ENCODE data around the gene CTBP2.

CTBP2 gene

DNA sequence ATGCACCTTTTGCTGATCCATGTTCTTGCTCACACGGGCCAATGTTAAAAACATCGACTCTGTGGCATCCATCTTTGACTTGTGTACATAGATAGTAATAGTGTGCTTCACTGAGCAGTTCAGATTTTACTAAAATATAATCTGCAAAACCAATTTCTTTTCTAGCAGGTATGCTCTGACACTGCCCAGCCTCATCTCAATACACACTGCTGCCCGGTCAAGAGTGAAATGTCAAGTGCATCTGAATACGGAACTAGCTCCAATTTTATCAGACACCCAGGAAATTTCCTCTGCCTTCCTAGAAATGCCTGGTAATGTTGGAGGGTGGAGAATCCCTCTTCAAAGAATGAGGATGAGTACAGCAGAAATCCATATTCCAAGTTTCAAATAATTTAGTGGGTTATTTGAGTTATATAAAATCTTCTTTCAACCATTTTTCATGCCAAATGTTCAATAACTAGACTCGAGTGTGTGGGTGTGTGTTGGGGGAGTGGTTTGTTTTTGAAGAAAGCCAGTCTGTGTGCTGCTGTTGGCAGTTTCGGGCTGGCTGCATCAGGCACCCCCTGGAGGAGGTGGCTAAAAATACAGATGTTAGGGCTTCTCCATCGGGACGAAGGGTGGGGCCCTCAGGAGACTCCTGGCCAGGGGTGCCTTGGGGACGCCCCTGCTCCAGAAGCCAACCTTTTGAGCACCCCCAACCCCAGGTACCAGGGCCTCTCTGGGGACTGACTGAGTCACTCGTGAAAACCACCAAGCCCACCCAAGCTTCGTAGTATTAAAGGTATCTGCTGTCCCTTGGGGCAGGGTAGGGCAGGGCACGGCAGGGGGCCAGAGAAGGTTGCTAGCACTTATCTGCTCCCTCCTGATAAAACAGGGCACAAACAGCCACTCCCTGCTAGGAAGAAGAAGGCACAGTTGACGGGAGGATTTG lies 15.4 kb downstream of the CTBP2 start:
- no peak for DNase-seq (ENCODE audit: low read depth)

DNA sequence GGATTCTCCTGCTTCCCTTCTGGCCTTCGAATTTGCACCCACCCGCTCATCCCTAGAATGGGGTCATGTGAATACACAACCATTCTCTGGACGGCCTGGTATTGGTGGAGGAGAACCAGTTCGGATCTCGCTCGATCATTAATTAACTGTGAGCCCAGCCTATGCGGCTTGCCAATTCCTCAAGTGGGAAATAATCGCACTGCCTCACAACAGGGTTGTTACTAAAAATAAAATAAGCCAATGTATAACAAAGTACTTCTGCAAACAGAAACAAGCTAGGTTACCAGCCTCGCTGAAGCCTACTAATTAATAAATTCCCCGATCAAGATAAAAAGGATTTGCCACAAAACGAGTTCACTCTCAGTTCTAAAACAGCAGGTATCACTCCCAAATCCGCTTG lies 16.2 kb downstream of the CTBP2 start:
- no peak for DNase-seq (ENCODE audit: low read depth)

DNA sequence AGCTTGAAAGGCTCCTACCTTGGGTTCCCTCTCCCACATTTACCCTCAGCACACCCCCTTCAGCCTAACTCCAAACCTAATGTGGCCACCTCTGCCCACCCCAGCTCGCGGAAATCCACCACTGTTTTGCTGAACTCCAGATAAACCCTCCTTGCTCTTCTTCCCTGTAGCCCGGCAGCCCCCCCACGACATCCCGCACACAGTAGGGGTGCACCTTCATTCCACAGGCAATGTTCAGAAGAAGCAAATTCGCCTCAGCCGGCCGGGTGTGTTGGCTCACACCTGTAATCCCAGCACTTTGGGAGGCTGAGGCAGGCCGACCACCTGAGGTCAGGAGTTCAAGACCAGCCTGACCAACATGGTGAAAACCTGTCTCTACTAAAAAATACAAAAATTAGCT lies 17.4 kb downstream of the CTBP2 start:
- no peak for DNase-seq (ENCODE audit: low read depth)

DNA sequence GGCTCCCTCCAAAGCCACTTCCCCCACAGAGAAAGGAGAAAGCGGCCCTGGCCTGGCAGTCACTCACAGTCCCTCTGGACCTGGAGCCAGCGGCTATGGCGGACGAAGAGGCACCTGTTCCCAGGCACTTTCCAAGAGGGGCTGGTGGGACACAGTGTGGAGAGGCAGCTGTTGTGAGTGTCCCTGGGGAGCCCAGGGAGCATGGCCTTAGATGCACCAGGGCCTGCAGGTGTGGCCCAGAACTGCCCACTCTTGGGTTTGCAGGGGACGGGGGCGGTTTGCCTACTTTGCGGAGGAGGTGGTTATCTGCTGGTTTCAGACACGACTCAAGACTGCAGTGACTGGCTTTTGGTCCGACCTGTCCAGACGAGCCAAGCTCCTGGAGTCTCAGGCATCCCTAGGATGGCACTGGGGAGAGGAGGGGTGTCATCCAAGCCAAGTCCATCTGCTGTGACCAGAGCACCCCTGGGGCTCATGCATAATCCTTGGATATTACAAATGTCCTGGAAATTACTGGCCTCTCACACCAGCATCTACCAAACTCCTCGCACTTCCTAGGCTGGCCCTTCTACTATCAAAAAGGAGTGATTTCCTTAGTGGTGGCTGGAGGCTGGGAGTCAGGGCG lies 18.4 kb downstream of the CTBP2 start:
- DNase-seq (ENCODE audit: low read depth): no peak

DNA sequence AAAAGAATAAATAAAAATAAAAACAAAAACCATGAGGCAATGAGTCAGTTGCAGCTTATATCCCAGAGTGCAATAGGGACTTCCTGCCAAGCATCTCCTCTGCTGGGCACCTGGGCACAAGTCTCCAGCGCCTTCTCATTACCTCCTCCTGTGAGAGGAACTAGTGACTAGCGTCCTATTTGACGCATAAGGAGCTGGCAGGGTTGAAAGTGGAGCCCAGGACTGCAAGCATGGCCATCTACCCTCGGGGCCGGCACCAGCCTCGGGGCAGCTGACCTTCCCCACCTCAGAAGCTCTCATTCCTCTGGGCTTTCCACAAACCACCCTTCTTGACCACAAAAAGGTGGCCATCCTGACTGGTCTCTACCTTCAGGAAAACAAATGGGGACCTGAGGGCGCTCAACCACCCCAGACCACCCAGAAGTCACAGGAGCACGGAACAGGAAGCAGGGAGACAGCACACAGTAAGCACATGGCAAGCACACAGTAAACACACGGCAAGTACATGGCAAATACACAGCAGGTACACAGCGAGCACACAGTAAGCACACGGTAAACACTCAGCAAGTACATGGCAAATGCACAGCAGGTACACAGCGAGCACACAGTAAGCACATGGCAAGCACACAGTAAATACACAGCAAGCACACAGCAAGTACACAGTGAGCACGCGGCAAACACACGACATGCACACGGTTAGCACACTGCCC lies 19.1 kb downstream of the CTBP2 start:
- DNase-seq (ENCODE audit: low read depth): no peak

DNA sequence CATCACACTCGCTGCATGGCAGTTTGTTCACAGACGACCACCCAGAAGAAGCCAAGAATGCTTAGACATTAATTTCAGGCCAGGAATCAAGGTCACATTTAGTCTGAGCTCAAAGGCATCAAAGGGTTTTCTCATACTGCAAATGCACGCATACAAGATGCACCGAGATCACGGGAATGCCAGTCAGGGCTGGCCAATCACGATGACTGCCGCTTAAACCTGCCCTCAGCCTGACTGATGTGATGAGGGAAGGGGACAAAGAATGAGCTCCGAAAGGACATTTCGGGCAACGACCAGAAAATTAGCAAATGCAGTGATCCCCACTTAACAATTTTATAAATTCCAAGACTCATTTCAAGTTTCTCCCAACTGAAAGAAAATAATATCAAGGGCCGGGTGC lies 20.2 kb downstream of the CTBP2 start:
- no peak for DNase-seq (ENCODE audit: low read depth)

DNA sequence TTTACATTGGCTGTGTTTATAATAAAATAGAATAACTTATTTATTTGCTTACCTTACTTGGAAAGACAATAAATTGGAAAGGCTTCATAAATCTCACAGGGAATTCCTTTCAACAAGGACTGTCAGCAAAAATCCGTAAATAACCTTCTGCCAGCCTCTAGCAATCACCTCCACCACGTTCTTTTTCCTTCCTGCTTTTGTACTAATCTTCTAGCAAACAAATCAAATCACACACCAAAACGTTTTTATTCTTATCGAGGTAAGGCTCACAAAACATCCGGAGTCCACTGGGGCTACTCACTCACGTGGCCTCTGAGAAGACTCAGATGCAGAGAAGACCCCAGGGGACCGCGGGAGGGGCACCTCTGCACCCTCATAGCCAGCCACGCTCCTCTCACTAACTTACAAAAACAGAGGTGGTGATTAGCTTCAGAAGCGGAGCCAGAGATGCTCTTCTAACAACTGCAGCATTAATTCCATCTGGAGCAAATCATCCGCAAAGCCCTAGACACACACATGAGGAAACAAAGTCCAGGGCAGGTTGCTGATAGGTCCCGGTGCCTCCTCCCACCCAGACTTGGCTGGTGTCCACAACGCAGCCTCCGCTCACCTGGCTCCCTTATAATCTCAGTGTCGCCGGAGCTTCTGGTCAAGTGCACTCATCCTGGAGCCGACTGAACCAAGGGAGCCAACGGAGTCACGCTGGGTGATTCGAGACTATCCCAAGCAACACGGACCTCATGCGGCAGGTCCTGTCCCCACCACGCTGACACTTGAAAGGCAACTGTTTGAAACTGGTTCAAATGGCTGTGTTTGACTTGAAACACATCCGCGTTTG lies 22.5 kb downstream of the CTBP2 start:
- no peak for DNase-seq (ENCODE audit: low read depth)

DNA sequence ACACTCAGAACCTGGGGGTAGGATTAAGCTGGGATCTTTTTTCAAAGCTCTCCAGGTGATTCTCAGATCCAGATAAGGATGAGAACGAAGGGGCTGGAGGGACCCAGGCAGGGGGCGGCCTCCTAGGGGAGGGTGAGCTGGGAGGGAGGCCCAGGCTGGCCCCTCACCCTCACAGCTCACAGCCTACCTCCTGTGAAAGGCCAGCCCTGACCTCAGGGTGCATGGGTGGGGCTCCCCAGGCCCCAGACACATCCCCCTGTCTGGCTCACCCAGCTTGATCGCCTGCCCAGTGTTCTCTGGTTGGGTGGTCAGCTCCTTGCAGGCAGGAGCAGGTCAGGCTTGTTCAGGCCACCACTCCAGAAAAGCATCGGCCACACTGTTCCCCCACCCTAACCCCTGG lies 24.3 kb downstream of the CTBP2 start:
- DNase-seq (ENCODE audit: low read depth): no peak

DNA sequence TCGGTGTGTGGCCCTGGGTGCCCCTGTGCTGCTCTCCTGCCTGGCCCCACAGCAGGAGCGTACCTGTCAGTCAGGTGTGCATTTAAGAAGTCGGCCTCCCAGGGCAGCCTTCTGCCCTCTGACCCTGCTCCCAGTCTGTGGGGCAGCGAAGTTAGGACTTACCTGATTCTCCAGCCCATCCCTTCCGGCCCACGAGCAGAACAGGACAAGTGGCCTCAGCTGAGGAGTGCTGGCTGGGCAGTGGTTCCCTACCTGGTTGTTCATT lies 24.7 kb downstream of the CTBP2 start:
- DNase-seq (ENCODE audit: low read depth): no peak

DNA sequence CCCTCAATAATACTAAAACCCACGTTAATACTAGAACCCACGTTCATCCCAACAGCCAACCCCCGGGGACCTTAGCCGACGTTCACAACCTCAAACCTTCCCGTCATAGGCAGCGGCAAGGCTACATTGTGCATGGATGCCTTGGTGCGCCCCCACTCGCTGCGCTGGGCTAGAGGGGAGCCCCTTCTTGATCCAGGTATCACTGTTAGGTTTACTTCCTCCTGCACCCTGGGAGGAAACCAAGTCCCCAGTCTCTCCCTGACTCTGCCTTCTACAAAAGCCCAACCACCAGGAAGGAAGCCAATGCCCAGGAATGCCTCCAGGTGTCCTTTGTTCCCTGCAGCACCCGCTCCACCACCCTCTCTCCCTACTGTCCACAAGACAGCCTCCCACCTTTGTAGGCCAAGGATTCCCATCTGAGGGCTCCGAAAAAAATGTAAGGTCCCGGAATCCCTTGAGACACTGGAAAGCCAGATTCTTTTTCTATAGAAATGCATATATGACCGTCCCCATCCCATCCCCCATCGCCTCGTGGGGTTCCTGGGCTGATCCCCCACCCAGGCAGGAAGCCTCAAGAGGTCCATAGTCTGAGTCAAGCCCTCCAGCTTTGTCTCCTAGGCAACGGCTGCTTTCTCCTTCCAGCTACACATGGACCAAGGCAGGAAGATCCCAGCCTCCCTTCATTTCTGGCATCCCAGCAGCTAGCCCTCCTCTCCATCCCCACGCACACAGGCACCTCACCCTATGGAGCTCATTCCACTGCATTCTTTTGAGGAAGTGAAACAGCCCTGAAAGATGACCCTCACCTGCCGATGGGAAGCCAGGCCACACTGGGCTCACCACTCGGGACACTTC lies 25.2 kb downstream of the CTBP2 start:
- DNase-seq (ENCODE audit: low read depth): no peak

DNA sequence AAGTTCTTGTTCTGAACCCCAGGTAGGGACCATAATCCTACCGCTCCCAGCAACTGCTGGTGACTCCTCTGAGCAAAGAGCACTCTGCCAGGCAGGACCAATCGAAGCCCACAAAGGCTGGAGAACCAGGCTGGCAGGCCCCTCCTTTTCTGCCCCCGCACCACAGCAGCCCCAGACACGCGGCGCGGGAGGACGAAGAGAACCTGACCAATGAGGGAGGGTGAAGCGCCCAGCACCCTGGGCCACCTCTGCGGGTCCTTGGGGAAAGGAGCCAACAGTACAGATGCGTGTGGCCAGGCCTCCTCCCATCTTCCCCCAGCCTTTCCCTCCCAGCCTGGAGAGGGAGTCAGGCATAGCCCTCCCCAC lies 25.9 kb downstream of the CTBP2 start:
- DNase-seq (ENCODE audit: low read depth): no peak

DNA sequence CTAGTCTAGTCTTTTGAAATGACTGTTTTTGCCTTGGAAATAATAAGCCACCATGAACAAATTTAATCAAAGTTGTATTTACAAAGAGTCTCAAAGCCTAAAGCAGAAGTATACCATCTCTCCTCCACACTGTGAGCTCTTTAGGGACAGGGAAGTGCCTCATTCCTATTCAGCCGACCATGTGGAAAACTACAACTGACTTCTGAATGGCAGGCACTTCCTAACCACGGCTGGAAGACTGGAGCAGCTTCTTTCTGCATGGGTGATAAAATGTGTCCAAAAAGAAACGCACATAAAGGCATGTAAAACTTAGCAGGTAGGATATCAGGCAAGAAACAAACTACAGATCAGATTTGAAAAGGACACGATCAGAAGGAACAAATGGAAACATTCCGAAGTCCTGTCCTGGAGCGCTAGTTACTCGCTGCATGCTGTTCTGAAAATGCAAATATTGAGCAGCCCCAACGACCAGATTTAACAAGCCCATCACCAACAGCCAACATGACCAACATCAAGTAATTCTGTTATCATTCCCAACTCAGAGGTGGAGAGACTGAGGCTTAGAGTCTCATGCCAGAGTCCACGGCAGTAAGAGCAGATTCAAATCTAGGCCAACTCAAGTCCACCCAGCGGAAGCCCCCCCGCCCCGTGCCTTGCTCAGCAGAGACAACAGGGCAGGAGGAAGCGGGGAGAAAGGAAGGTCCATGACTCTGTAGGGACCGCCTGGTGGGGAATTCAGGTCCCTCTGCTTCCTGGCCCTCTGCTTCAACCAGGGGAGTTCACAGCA lies 26.5 kb downstream of the CTBP2 start:
- DNase-seq (ENCODE audit: low read depth): no peak

DNA sequence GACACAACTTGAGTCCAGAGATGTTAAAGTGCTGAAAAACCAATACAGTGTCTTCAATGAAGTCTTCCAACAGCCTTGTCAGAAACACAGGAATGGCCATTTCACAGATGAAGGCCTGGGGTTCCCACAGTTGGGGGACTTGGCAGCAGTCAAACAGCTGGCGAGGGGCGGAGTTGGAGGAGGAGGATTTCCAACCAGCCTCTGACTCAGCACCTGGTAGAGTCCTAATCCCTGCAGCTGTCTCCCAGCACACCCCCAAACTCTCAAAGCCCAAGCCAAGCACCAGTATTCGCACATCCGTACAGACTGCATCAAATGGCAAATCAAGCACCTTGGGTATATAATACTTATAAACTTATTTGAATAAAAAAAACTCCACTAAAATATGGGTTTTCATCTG lies 28.0 kb downstream of the CTBP2 start:
- DNase-seq (ENCODE audit: low read depth): no peak

DNA sequence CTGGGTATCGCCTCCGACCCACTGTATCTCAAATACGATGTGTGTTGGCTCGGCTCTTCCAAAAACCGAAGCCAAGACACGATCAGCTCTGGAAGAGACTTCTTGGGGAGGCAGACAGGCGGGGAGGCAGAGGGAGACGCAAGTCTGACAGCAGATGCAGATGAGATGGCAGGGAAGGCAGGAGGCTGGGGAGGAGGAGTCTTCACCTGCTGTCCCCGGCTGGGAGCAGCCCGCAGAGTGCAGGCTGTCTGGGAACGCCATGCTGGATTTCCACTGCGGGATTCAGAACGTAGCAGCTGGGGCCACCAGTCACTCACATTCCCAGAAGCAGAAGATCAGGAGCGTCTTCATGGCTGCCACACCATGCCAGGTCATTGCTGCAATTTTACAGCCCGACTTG lies 29.4 kb downstream of the CTBP2 start:
- no peak for DNase-seq (ENCODE audit: low read depth)

DNA sequence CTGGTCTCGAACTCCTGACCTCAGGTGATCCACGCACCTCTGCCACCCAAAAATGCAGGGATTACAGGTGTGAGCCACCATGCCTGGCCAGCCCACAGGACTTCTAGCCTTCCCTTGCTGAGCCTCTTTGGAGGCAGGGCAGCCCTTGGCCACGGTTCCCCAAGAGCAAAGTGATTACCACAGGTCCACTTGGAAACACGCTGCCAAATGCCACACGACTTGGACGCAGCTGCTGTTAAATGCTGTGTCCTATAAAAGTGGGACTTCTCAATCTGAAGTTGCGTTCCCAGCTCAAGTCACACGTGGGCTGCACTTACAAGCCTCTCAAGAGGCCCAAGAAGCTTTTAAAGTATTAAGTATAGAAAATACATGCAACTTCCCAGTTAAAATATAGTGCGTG lies 30.1 kb downstream of the CTBP2 start:
- no peak for DNase-seq (ENCODE audit: low read depth)

DNA sequence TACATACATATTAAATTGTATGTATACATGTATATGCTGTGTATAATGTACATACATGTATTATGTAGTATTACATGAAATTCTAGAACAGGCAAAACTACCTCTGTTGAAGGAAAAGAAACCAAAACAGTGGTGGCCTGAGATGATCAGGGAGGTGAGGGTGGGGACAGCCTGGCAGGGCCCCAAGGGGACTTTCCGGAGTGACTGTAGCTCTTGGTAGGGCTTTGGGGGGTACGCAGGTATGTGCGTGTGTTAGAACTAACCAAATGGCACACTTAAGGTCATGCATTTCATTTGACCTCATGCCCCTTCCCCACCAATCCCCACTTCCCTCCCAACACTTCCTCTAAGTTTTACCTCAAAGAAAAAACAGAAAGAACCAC lies 31.3 kb downstream of the CTBP2 start:
- no peak for DNase-seq (ENCODE audit: low read depth)

DNA sequence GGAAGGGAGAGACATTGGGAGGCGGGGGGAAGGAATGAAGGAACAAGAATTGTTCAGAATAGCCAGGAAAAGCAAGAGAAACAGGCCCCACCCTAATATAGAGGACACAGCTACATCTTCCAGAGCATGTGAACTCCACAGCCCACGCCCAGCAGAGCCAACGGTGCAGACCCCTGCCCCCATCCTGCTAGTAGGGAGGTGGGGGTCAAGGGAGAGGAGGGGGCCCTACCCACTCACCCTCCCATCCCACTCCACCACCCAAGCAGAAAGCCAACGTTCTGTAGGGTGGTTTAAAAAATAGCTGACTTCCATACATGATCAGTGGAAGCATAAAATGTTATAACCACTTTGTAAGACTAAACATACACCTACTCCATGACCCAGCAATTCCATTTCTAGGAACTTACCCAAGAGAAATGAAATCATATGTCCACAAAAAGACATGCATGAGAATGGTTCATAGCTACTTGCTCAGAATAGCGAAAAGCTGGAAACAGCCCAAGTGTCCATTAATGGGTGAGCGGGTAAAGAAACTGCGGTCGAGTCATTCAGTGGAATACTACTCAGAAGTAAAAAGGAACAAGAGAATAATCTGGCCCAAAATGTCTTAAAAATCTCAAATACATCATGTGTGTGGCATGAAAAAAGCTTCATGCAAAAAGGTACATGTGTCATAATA lies 31.8 kb downstream of the CTBP2 start:
- DNase-seq (ENCODE audit: low read depth): no peak

DNA sequence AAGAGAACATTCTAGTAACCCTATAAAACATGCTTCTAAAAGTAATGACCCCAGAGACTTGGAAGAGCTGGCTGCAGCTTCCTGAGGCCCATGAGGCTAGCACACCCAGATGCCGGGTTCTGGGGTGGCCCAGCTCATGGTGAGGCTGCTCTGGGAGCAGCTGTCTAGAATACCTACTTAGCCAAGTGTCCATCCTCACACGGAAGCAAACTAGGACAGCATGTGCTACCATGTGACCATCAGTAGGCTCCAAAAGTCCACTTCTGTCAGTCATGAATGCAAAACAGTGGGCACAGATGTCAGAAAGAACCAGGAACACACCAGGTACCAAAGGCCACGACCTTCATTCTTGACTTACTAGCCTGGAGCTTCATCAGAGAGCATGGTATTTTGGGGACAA lies 32.4 kb downstream of the CTBP2 start:
- no peak for DNase-seq (ENCODE audit: low read depth)

DNA sequence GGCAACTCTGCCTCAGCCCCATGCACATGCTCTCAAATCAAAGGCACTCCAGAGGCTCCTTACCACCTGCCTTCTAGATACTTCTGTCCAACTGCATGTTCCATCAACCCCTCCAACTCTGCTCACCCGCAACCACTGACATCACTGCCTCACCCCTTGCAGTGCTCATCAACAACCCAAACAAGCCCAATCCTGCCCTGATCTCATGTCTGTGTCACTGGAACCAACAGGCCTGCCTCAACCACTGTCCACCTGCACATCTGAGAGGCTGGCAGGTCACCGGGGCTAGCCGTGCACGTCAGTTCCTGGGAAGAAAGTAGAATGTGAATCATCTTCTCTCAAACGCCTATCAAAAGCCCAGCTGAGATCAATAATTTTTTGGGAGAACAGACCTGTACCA lies 33.3 kb downstream of the CTBP2 start:
- no peak for DNase-seq (ENCODE audit: low read depth)

Measured in HS-27A (cell line).